EL (cell line): ENCODE results near the gene MS4A6E.

Experiments
- DNase-seq: peaks from one replicate; pipeline ENCODE4 v3.0.0-alpha.2; 2016

Gene MS4A6E

GRCh38 chr11:60377401-60378136 is 50.5 kb downstream of the MS4A6E start:
- DNase-seq: no peak

GRCh38 chr11:60378354-60378753 is 51.3 kb downstream of the MS4A6E start, which contains the start of gene MS4A7:
Gene MS4A7, plus strand, starts transcription at chr11:60378532. Its CDS starts 4,610 bp downstream, at chr11:60383142.
- no peak for DNase-seq

GRCh38 chr11:60389279-60389910 is 62.3 kb downstream of the MS4A6E start:
- no peak for DNase-seq

- no peak for DNase-seq
These were observed 63.4 kb downstream of the MS4A6E start for GRCh38 chr11:60390419-60390818.
